Adrenal gland (tissue), 5 donors: ENCODE data around the gene CHD3.

Experiments used
- POLR2A ChIP-seq, 2 donors: fragments of 450-650 bp; IDR thresholded peaks; one replicate each; pipeline ENCODE4 v1.6.1; 2017; ENCODE audit warnings: antibody characterized with exemption in 2 of 2, mild to moderate bottlenecking in 2 of 2, moderate library complexity in 1 of 2
- TF ChIP-seq, protein P1 (sequence below), 6 experiments: fragments of 450-650 bp in 4 of 6; fragments of 200-600 bp in 2 of 6; sonication (generic) in 1 of 6; IDR thresholded peaks; 1 replicate in 5 of 6; 2 replicates in 1 of 6; pipeline versions ENCODE4 v1.5.1 to v1.8.0; 2016 to 2021; ENCODE audit warnings: antibody characterized with exemption in 6 of 6, mild to moderate bottlenecking in 2 of 6, moderate library complexity in 1 of 6
- donor health status: DM: no; HTN: no; CAD: no.

DNA sequence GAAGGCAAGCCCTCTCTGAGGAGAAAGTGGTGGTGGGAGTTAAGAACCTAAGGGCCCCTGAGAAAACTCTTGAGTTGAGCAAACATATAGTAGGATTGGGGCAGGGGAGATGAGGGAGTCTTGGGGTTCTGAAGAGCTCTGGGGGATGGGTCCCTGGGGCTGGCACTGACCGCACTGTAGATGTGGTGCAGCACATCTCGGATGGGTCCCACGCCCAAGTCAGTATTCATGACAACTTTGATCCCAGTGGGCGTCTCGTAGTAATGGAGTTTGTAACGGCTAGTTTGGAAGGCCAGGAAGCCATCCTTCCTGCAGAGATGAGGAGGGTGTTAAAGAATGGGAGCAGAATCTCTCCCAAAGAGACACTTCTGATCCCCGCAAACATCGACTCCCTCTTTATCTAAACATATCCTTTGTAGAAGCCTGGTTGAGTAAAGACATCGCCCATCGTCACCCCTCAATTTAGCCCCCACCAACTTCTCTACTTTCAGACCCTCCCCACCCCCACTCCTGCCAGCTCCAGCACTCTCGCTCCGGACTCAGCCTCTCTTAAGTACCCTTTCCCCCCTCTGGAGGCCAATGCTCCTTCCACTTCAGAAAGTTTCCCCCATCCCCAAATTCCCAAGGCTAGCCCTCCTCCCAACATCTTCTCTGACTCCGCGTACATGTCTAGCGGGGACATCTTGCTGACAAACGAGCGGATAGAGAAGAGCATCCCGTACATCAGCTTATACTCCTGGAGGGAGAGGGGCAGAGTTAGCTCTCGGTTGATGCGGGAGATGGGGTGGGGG lies 42.4 kb downstream of the CHD3 start:
- TF ChIP-seq, protein P1, sequence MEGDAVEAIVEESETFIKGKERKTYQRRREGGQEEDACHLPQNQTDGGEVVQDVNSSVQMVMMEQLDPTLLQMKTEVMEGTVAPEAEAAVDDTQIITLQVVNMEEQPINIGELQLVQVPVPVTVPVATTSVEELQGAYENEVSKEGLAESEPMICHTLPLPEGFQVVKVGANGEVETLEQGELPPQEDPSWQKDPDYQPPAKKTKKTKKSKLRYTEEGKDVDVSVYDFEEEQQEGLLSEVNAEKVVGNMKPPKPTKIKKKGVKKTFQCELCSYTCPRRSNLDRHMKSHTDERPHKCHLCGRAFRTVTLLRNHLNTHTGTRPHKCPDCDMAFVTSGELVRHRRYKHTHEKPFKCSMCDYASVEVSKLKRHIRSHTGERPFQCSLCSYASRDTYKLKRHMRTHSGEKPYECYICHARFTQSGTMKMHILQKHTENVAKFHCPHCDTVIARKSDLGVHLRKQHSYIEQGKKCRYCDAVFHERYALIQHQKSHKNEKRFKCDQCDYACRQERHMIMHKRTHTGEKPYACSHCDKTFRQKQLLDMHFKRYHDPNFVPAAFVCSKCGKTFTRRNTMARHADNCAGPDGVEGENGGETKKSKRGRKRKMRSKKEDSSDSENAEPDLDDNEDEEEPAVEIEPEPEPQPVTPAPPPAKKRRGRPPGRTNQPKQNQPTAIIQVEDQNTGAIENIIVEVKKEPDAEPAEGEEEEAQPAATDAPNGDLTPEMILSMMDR (IDR thresholded peaks at IDR 0.05) = no peak
- TF ChIP-seq POLR2A (IDR thresholded peaks at IDR 0.05) = no peak
